ENCODE measurements around the gene ERC2.
A peak's percentile ranks its signal among the peaks of the same experiment; 100 is the strongest.
"Not testable (repeated sequence)": the region's sequence is repeated elsewhere in the genome, so short reads cannot be mapped to it uniquely, and the experiment has no call there.

Gene ERC2

GRCh38 chr3:56309465-56309864, 158.8 kb downstream of the ERC2 start:
- DNase-seq (ENCODE audit: low read depth): no peak

GRCh38 chr3:56308471-56308870, 159.8 kb downstream of the ERC2 start:
- DNase-seq (ENCODE audit: low read depth): no peak

GRCh38 chr3:56304069-56304468, 164.2 kb downstream of the ERC2 start:
- DNase-seq (ENCODE audit: low read depth): no peak

GRCh38 chr3:56303487-56303886, 164.8 kb downstream of the ERC2 start:
- DNase-seq (ENCODE audit: low read depth): peak; percentile 43

GRCh38 chr3:56302417-56302816, 165.8 kb downstream of the ERC2 start:
- no peak for DNase-seq (ENCODE audit: low read depth)

GRCh38 chr3:56297281-56297840, 170.9 kb downstream of the ERC2 start:
- no peak for DNase-seq (ENCODE audit: low read depth)

- no peak for DNase-seq (ENCODE audit: low read depth)
Observed at GRCh38 chr3:56296361-56296760, 171.9 kb downstream of the ERC2 start.

- DNase-seq (ENCODE audit: low read depth): no peak
Observed at GRCh38 chr3:56295161-56295560, 173.1 kb downstream of the ERC2 start.

- DNase-seq (ENCODE audit: low read depth): no peak
Observed at GRCh38 chr3:56294286-56294685, 174.0 kb downstream of the ERC2 start.

- DNase-seq (ENCODE audit: low read depth): no peak
Observed at GRCh38 chr3:56291953-56292352, 176.3 kb downstream of the ERC2 start.

GRCh38 chr3:56291244-56291680, 177.0 kb downstream of the ERC2 start:
- peak; percentile 50 for DNase-seq (ENCODE audit: low read depth)

- DNase-seq (ENCODE audit: low read depth): no peak
Observed at GRCh38 chr3:56290374-56290773, 177.9 kb downstream of the ERC2 start.

- DNase-seq (ENCODE audit: low read depth): no peak
Observed at GRCh38 chr3:56288258-56288657, 180.0 kb downstream of the ERC2 start.

GRCh38 chr3:56282341-56282740, 185.9 kb downstream of the ERC2 start:
- no peak for DNase-seq (ENCODE audit: low read depth)

- DNase-seq (ENCODE audit: low read depth): no peak
Observed at GRCh38 chr3:56277236-56277635, 191.0 kb downstream of the ERC2 start.

- no peak for DNase-seq (ENCODE audit: low read depth)
Observed at GRCh38 chr3:56275120-56275519, 193.1 kb downstream of the ERC2 start.

GRCh38 chr3:56269755-56270535, 198.3 kb downstream of the ERC2 start:
- DNase-seq (ENCODE audit: low read depth): peak; percentile 17

GRCh38 chr3:56268616-56269383, 199.5 kb downstream of the ERC2 start:
- DNase-seq (ENCODE audit: low read depth): no peak

GRCh38 chr3:56261852-56262251, 206.4 kb downstream of the ERC2 start:
- DNase-seq (ENCODE audit: low read depth): not testable (repeated sequence)

- no peak for DNase-seq (ENCODE audit: low read depth)
Observed at GRCh38 chr3:56260262-56260661, 208.0 kb downstream of the ERC2 start.

GRCh38 chr3:56257826-56258225, 210.4 kb downstream of the ERC2 start:
- no peak for DNase-seq (ENCODE audit: low read depth)

- DNase-seq (ENCODE audit: low read depth): no peak
Observed at GRCh38 chr3:56254835-56255234, 213.4 kb downstream of the ERC2 start.
